GM23248 (cell line): ENCODE data around the gene CREG1. TPM values are rescaled to one million over a fixed set of nuclear protein-coding genes. Genes with fewer than 3 reads are reported as not detected.
A peak's percentile ranks its signal among the peaks of the same experiment; 100 is the strongest.

Source experiments
- DNase-seq: peaks from one replicate; pipeline ENCODE4 v3.0.0-alpha.2; 2015
- H2AFZ ChIP-seq: fragments of 200-600 bp; sonication (generic); 2 replicates; pipeline ENCODE4 v1.6.1; 2016; ENCODE audit warnings: antibody characterized with exemption
- H3F3A ChIP-seq: fragments of 200-600 bp; sonication (generic); 2 replicates; pipeline ENCODE4 v1.6.1; 2016; ENCODE audit warnings: mild to moderate bottlenecking, antibody characterized with exemption, mixed run types; ENCODE audit not compliant: insufficient read depth
- H3K27ac ChIP-seq: fragments of 200-600 bp; sonication (generic); 2 replicates; pipeline ENCODE4 v1.5.1; 2016; ENCODE audit warnings: mild to moderate bottlenecking
- H3K27me3 ChIP-seq: fragments of 200-600 bp; sonication (generic); replicated peaks from 2 replicates; pipeline ENCODE4 v1.6.1; 2016; ENCODE audit warnings: mild to moderate bottlenecking; ENCODE audit not compliant: insufficient read depth
- H3K36me3 ChIP-seq: fragments of 200-600 bp; sonication (generic); 2 replicates; pipeline ENCODE4 v1.6.1; 2016; ENCODE audit warnings: low read depth, mild to moderate bottlenecking
- H3K4me1 ChIP-seq: fragments of 200-600 bp; sonication (generic); 2 replicates; pipeline ENCODE4 v1.6.1; 2016; ENCODE audit warnings: mild to moderate bottlenecking; ENCODE audit not compliant: insufficient read depth
- H3K4me2 ChIP-seq: fragments of 200-600 bp; sonication (generic); one replicate; pipeline ENCODE4 v1.6.1; 2016; ENCODE audit warnings: mild to moderate bottlenecking; ENCODE audit not compliant: unreplicated experiment
- H3K4me3 ChIP-seq: fragments of 200-600 bp; sonication (generic); 2 replicates; pipeline ENCODE4 v1.5.1; 2016; ENCODE audit warnings: mild to moderate bottlenecking
- H3K79me2 ChIP-seq: fragments of 200-600 bp; sonication (generic); 2 replicates; pipeline ENCODE4 v1.6.1; 2016; ENCODE audit warnings: mild to moderate bottlenecking; ENCODE audit not compliant: insufficient read depth
- H3K9ac ChIP-seq: fragments of 200-600 bp; sonication (generic); 2 replicates; pipeline ENCODE4 v1.6.1; 2016; ENCODE audit warnings: mild to moderate bottlenecking
- H3K9me2 ChIP-seq: fragments of 200-600 bp; sonication (generic); 2 replicates; pipeline ENCODE4 v1.6.1; 2016; ENCODE audit warnings: mixed run types, mild to moderate bottlenecking, moderate library complexity; ENCODE audit not compliant: insufficient read depth
- H3K9me3 ChIP-seq: fragments of 200-600 bp; sonication (generic); one replicate; pipeline ENCODE4 v1.6.1; 2017; ENCODE audit warnings: low read depth
- H4K20me1 ChIP-seq: fragments of 200-600 bp; sonication (generic); 2 replicates; pipeline ENCODE4 v1.6.0; 2016; ENCODE audit not compliant: insufficient read depth
- EZH2 ChIP-seq: fragments of 200-600 bp; sonication (generic); IDR thresholded peaks from 2 replicates; pipeline ENCODE4 v1.6.1; 2018; ENCODE audit warnings: antibody characterized with exemption, mild to moderate bottlenecking; ENCODE audit not compliant: insufficient read depth, poor library complexity, severe bottlenecking
- EZH2phosphoT487 ChIP-seq: fragments of 200-600 bp; sonication (generic); IDR thresholded peaks from 2 replicates; pipeline ENCODE4 v1.6.1; 2018; ENCODE audit warnings: antibody characterized with exemption, moderate library complexity, mild to moderate bottlenecking, low read depth; ENCODE audit not compliant: insufficient read depth
- WGBS, 2 experiments: methylation state at CpG; one replicate each; pipeline ENCODE4 v1.1.6; 2015 to 2017; ENCODE audit warnings: low lambda C conversion rate in 2 of 2, low coverage in 1 of 2; ENCODE audit errors: missing lambda C conversion rate in 2 of 2; 5-methylcytosine and 5-hydroxymethylcytosine counted together
- in situ Hi-C: fragments of 300-500 bp; cut with MboI; formaldehyde crosslinking; loops from 2 replicates; pipeline ENCODE4 v1.15.0; 2020
- polyA plus RNA-seq: library from polyadenylated mRNA; unstranded; fragments of >200 nt; fragmentation: Nextera tagmentation; extraction: Ambion mirVana; gene quantifications from 2 replicates; pipeline ENCODE4 v1.2.1, GENCODE V29; 2016
- total RNA-seq: library from RNA; depleted of rRNA; stranded (reverse); fragments of >200 nt; shearing (Covaris generic); gene quantifications from 2 replicates; pipeline ENCODE4 v1.2.3, GENCODE V29; 2014

CREG1 gene
- total and polyA plus RNA-seq, 2 experiments from 2014 or later, result 72.0 to 86.6 TPM

- DNase-seq, result no peak
- no peaks in the 10 kb centered on the region for H4K20me1 ChIP-seq
- H3K79me2 ChIP-seq, result no peaks in the 10 kb centered on the region
- no peaks in the 10 kb centered on the region for H3K9me3 ChIP-seq
- no peaks in the 10 kb centered on the region for H3K4me1 ChIP-seq
- H2AFZ ChIP-seq, result no peak overlapping the region
- 22 to 28% methylated on average over 4 of the region's 4 CpGs for WGBS, 2 experiments
- no peaks in the 10 kb centered on the region for H3F3A ChIP-seq
- no peak overlapping the region for H3K9ac ChIP-seq
- no peak overlapping the region for H3K4me3 ChIP-seq
- in situ Hi-C loops, result no loop called here
- H3K9me2 ChIP-seq, result no peaks in the 10 kb centered on the region
- no peak overlapping the region for H3K27ac ChIP-seq
- H3K36me3 ChIP-seq, result no peaks in the 10 kb centered on the region
- no peak overlapping the region for H3K4me2 ChIP-seq
- TF ChIP-seq EZH2 (no peak), EZH2phosphoT487 (no peak)
- peaks cover 66% of the 10 kb centered on the region for H3K27me3 ChIP-seq
Measured at GRCh38 chr1:167500283-167500860, 53.2 kb downstream of the CREG1 start.

DNA sequence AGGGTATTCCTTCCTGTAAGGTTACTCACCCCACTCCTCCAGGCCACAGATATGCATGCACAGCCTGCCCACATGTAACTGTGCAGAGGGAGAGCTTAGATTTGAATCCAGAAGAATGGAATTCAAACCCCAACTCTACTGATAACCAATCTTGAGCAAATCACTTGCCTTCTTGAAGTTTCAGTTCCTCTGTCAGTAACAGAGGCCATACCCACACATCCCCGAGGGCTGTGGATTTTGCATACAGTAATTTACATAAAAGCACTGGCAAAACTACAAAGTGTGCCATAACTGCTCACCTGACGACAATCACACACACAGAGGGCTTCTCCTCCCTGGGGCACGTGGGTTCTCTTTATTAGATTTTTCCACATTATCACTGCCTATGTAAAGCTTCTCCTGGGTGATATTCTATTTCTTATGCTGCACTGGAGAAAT lies 53.9 kb downstream of the CREG1 start:
- Histone ChIP-seq H3K4me2 (no peak overlapping the region), H3K27ac (no peak overlapping the region), H3K9ac (no peak overlapping the region), H3K27me3 (peaks cover 59% of the 10 kb centered on the region), H3K4me3 (no peak overlapping the region), H3K36me3 (no peaks in the 10 kb centered on the region), H3K4me1 (no peaks in the 10 kb centered on the region), H3K9me3 (no peaks in the 10 kb centered on the region), H3F3A (no peaks in the 10 kb centered on the region), H4K20me1 (no peaks in the 10 kb centered on the region), H3K9me2 (no peaks in the 10 kb centered on the region), H2AFZ (no peak overlapping the region), H3K79me2 (no peaks in the 10 kb centered on the region)
- DNase-seq, result no peak
- TF ChIP-seq EZH2, result no peak
- TF ChIP-seq EZH2phosphoT487, result no peak
- in situ Hi-C loops, result no loop called here
- 13 to 19% methylated on average over 3 of the region's 3 CpGs for WGBS, 2 experiments

DNA sequence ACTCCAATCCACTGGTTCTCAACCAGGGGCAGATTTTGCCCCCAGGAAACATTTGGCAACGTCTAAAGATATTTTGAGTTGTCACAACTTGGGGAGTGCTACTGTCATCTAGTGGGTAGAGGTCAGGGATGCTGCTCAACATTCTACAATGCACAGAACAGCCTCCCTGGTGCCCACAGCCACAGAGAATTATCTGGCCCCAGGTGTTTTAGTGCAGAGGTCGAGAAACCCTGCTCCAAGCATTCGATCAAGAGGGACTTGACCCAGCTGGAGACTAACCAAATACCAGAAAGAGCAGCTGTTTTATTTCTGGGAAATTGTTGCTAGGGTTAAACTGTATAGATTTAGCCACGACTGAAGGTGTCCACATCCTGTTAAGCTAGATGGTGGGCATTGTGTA lies 54.5 kb downstream of the CREG1 start:
- H3K4me2 ChIP-seq, result no peak overlapping the region
- WGBS, 2 experiments, result 28 to 34% methylated on average over 4 of the region's 4 CpGs
- in situ Hi-C loops, result no loop called here
- no peaks in the 10 kb centered on the region for H4K20me1 ChIP-seq
- TF ChIP-seq EZH2, result no peak
- TF ChIP-seq EZH2phosphoT487, result no peak
- H3K9me2 ChIP-seq, result no peaks in the 10 kb centered on the region
- no peak overlapping the region for H3K27ac ChIP-seq
- H3K9ac ChIP-seq, result no peak overlapping the region
- H3K4me3 ChIP-seq, result no peak overlapping the region
- no peaks in the 10 kb centered on the region for H3F3A ChIP-seq
- H3K9me3 ChIP-seq, result no peaks in the 10 kb centered on the region
- H3K36me3 ChIP-seq, result no peaks in the 10 kb centered on the region
- no peaks in the 10 kb centered on the region for H3K4me1 ChIP-seq
- H3K27me3 ChIP-seq, result peaks cover 53% of the 10 kb centered on the region
- no peak for DNase-seq
- H3K79me2 ChIP-seq, result no peaks in the 10 kb centered on the region
- no peak overlapping the region for H2AFZ ChIP-seq

- Histone ChIP-seq H3K4me2 (no peak overlapping the region), H3K4me1 (no peaks in the 10 kb centered on the region), H3K9me2 (no peaks in the 10 kb centered on the region), H2AFZ (no peak overlapping the region), H3F3A (no peaks in the 10 kb centered on the region), H4K20me1 (no peaks in the 10 kb centered on the region), H3K79me2 (no peaks in the 10 kb centered on the region), H3K36me3 (no peaks in the 10 kb centered on the region), H3K27me3 (peaks cover 39% of the 10 kb centered on the region), H3K27ac (no peak overlapping the region), H3K9me3 (no peaks in the 10 kb centered on the region), H3K9ac (no peak overlapping the region), H3K4me3 (no peak overlapping the region)
- no peak for TF ChIP-seq EZH2phosphoT487
- TF ChIP-seq EZH2, result no peak
- in situ Hi-C loops, result no loop called here
- whole genome bisulfite sequencing, 2 experiments, result 29 to 30% methylated on average over 11 of the region's 11 CpGs
- DNase-seq, result peak; percentile 4
Measured at GRCh38 chr1:167496797-167497619, 56.6 kb downstream of the CREG1 start.
